ENCODE results near the gene PTGR1. TPM values are rescaled to one million over a fixed set of nuclear protein-coding genes. Genes with fewer than 3 reads are reported as not detected.

Gene PTGR1
- total and polyA plus RNA-seq, 2 donors: 8.0 to 16.5 TPM

DNA sequence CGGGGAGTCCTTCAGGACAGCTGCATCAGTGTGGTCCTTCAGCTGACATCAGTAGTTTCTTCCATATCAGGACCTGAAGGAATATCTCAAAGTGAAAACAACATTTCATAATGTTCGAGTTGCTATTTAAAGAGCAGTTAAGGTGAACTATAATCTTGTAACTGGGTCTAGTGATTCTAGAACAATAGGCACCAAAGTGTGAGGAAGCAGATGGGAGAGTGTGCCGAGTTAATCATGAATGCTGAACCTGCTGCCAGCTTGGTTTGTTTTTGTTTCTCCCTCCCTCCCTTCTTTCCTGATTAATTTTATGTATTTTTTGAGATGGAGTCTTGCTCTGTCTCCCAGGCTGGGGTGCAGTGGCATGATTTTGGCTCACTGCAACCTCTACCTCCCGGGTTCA is 3.6 kb upstream of the PTGR1 start:
- peaks cover 0 to 9% of the 10 kb centered on the region in 2 donors for H3K4me1 ChIP-seq (ENCODE audit: control insufficient read depth in 2 of 2, insufficient read depth in 2 of 2, low read length in 2 of 2)
- DNase-seq (ENCODE audit: low read depth in 6 of 9, low spot score in 9 of 9): no peak
- H3K27me3 ChIP-seq (ENCODE audit: control insufficient read depth in 2 of 2, insufficient read depth in 1 of 2, low read length in 1 of 2): peaks cover 23 to 43% of the 10 kb centered on the region in 2 donors
- no peak overlapping the region for H3K27ac ChIP-seq (ENCODE audit: low read depth in 1 of 2, low read length in 1 of 2)
- peaks cover 0 to 3% of the 10 kb centered on the region in 2 donors for H3K9me3 ChIP-seq (ENCODE audit: control insufficient read depth in 2 of 2, insufficient read depth in 1 of 2, low read length in 1 of 2)
- no peak overlapping the region for H3K4me3 ChIP-seq (ENCODE audit: low read length in 2 of 2)
- no peaks in the 10 kb centered on the region for H3K36me3 ChIP-seq (ENCODE audit: control insufficient read depth in 2 of 2, insufficient read depth in 2 of 2, low read length in 1 of 2)
- WGBS: 91% methylated on average over 4 of the region's 4 CpGs

DNA sequence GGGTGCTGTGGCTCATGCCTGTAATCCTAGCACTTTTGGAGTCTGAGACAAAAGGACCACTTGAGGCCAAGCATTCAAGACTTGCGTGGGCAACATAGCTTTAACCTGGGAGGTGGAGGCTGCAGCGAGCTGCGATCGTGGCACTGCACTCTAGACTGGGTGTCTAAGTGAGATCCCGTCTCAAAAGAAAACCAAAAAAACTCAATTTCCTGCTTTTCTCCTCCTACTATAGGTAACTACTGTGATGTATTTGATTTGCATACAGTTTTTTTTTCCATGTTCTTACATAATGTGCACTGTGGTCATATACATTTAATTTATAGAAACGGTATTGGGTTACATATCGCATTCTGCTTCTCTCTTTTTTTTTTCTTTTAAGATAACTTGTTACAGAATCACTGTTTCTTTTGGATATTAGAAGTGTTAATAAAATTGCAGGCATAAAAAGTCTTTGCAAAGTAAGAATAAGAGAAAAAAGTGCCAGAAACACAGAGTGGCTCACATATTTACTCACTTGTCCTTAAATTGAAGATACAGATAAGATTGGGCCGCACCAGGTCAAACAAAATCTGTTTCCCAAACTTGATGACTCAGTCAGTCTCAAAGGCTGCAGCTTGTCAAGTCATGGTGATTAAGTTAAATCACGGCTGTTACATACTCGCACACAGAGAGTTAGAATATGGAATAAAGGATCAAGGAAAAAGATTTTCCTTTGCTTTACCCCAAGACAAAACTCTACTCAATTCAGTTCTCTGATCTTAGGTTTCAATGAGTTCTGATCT is 2.0 kb upstream of the PTGR1 start:
- Histone ChIP-seq H3K4me1 (ENCODE audit: control insufficient read depth in 2 of 2, insufficient read depth in 2 of 2, low read length in 2 of 2) (peaks cover 0 to 12% of the 10 kb centered on the region in 2 donors), H3K27ac (ENCODE audit: low read depth in 1 of 2, low read length in 1 of 2) (no peak overlapping the region), H3K9me3 (ENCODE audit: control insufficient read depth in 2 of 2, insufficient read depth in 1 of 2, low read length in 1 of 2) (peaks cover 0 to 5% of the 10 kb centered on the region in 2 donors), H3K27me3 (ENCODE audit: control insufficient read depth in 2 of 2, insufficient read depth in 1 of 2, low read length in 1 of 2) (peaks cover 28 to 51% of the 10 kb centered on the region in 2 donors), H3K36me3 (ENCODE audit: control insufficient read depth in 2 of 2, insufficient read depth in 2 of 2, low read length in 1 of 2) (no peaks in the 10 kb centered on the region), H3K4me3 (ENCODE audit: low read length in 2 of 2) (no peak overlapping the region)
- DNase-seq (ENCODE audit: low read depth in 6 of 9, low spot score in 9 of 9): peak in 1 of 9 donors; percentile 3
- WGBS: 77% methylated on average over 10 of the region's 10 CpGs

DNA sequence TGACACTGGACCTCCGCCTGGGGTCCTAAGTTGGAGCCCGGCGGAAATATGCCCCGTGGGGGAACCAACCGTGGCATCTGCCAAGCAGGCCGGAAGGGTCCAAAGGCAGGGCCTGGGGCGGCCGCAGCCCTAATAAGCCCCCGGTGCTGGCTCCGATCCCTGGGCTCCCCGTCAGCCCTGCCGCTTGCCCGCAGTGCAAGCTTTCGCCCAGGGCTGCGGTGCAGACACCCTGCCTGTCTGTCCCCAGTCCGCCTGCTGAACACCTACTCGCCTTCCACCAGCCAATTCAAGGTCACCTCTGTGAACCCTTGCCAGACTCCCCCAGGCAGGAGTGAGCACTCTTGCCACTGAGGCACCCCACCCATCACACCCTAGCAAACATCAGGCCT is 502 bp upstream of the PTGR1 start:
- no peak for DNase-seq (ENCODE audit: low read depth in 6 of 9, low spot score in 9 of 9)
- peaks cover 0 to 5% of the 10 kb centered on the region in 2 donors for H3K9me3 ChIP-seq (ENCODE audit: control insufficient read depth in 2 of 2, insufficient read depth in 1 of 2, low read length in 1 of 2)
- peak overlapping the region; percentile 33 to 42 for H3K4me3 ChIP-seq (ENCODE audit: low read length in 2 of 2)
- peaks cover 28 to 51% of the 10 kb centered on the region in 2 donors for H3K27me3 ChIP-seq (ENCODE audit: control insufficient read depth in 2 of 2, insufficient read depth in 1 of 2, low read length in 1 of 2)
- peaks cover 0 to 12% of the 10 kb centered on the region in 2 donors for H3K4me1 ChIP-seq (ENCODE audit: control insufficient read depth in 2 of 2, insufficient read depth in 2 of 2, low read length in 2 of 2)
- H3K27ac ChIP-seq (ENCODE audit: low read depth in 1 of 2, low read length in 1 of 2): no peak overlapping the region
- H3K36me3 ChIP-seq (ENCODE audit: control insufficient read depth in 2 of 2, insufficient read depth in 2 of 2, low read length in 1 of 2): no peaks in the 10 kb centered on the region
- WGBS: 63% methylated on average over 17 of the region's 17 CpGs

DNA sequence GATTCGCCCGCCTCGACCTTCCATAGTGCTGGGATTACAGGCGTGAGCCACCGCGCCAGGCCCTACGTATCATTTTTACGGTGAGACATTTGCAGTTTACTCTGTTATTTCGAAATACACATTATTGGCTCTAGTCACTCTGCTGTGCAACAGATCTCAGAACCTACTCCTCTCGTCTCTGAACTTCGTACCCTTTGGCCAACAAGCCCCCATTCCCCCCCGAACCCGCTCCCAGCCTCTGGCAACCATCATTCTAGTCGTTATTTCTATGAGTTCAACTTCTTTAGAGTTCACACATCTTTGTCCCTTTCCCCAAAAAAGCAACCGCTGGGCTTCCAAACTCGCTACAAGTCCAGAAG is 735 bp downstream of the PTGR1 start:
- H3K4me1 ChIP-seq (ENCODE audit: control insufficient read depth in 2 of 2, insufficient read depth in 2 of 2, low read length in 2 of 2): peaks cover 0 to 12% of the 10 kb centered on the region in 2 donors
- DNase-seq (ENCODE audit: low read depth in 6 of 9, low spot score in 9 of 9): peak in 1 of 9 donors; percentile 5
- H3K27me3 ChIP-seq (ENCODE audit: control insufficient read depth in 2 of 2, insufficient read depth in 1 of 2, low read length in 1 of 2): peaks cover 28 to 45% of the 10 kb centered on the region in 2 donors
- no peak overlapping the region for H3K27ac ChIP-seq (ENCODE audit: low read depth in 1 of 2, low read length in 1 of 2)
- WGBS: 3% methylated on average over 16 of the region's 16 CpGs
- no peaks in the 10 kb centered on the region for H3K36me3 ChIP-seq (ENCODE audit: control insufficient read depth in 2 of 2, insufficient read depth in 2 of 2, low read length in 1 of 2)
- peak overlapping the region; percentile 33 to 42 for H3K4me3 ChIP-seq (ENCODE audit: low read length in 2 of 2)
- peaks cover 0 to 5% of the 10 kb centered on the region in 2 donors for H3K9me3 ChIP-seq (ENCODE audit: control insufficient read depth in 2 of 2, insufficient read depth in 1 of 2, low read length in 1 of 2)

DNA sequence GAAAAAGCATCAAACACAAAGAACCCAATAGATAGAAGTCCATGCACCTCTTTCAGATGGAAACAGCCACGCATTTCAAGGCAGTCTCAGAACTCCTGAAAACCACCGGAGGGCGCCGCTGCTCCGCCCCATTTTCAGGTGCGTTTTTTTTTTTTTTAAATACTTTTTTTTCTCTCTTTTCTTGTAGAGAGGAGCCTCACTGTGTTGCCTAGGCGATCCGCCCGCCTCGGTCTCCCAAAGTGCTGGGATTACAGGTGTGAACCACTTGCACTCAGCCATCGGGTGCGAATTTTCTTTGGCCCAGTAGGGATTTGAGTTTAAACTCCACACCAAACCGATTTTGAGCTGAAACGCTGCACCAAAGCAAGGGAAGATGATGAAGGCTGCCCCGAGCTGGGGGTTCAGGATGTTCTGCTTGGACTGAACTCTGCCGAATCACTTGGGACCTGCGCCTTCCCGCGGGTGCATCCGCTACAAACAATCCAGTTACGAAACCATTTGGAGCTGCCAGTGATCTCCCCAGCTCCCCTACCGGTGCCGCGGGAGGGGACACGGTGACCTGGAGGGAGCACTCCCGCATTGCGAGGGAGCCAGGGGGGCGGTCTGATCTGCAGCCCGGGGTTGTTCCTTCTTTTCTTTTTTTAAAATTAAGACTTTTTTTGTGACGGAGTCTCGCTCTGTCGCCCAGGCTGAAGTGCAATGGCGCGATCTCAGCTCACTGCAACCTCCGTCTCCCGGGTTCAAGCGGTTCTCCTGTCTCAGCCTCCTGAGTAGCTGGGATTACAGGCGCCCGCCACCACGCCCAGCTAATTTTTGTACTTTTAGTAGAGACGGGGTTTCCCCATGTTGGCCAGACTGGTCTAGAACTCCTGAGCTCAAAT is 1.4 kb downstream of the PTGR1 start:
- peaks cover 0 to 12% of the 10 kb centered on the region in 2 donors for H3K4me1 ChIP-seq (ENCODE audit: control insufficient read depth in 2 of 2, insufficient read depth in 2 of 2, low read length in 2 of 2)
- DNase-seq (ENCODE audit: low read depth in 6 of 9, low spot score in 9 of 9): peak; percentile 9 to 75 (median 38)
- whole genome bisulfite sequencing: 1% methylated on average over 41 of the region's 41 CpGs

DNA sequence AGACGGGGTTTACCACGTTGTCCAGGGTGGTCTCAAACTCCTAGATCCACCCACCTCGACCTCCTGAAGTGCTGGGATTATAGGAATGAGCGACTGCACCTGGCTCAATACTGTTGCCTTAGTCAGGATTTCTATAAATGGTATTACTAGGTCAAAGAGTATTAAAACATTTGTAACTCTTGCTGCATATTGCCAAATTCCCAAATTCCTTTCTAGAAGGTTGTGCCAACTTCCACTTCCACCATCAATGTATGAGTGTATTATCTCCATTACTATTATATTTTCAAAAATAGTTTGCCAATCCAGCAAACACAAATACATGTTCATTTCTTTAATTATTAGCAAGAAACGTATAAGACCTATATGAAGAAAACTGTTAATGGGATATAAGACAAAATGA is 10.6 kb downstream of the PTGR1 start:
- Histone ChIP-seq H3K27me3 (ENCODE audit: control insufficient read depth in 2 of 2, insufficient read depth in 1 of 2, low read length in 1 of 2) (no peaks in the 10 kb centered on the region), H3K36me3 (ENCODE audit: control insufficient read depth in 2 of 2, insufficient read depth in 2 of 2, low read length in 1 of 2) (no peaks in the 10 kb centered on the region), H3K9me3 (ENCODE audit: control insufficient read depth in 2 of 2, insufficient read depth in 1 of 2, low read length in 1 of 2) (no peaks in the 10 kb centered on the region), H3K4me1 (ENCODE audit: control insufficient read depth in 2 of 2, insufficient read depth in 2 of 2, low read length in 2 of 2) (no peaks in the 10 kb centered on the region), H3K27ac (ENCODE audit: low read depth in 1 of 2, low read length in 1 of 2) (no peak overlapping the region), H3K4me3 (ENCODE audit: low read length in 2 of 2) (no peak overlapping the region)
- DNase-seq (ENCODE audit: low read depth in 6 of 9, low spot score in 9 of 9): no peak
- 94% methylated on average over 5 of the region's 5 CpGs for whole genome bisulfite sequencing

More for the DNA sequence above, 1.4 kb downstream of the PTGR1 start:
- Histone ChIP-seq H3K4me3 (ENCODE audit: low read length in 2 of 2) (peak overlapping the region; percentile 20 to 33), H3K27ac (ENCODE audit: low read depth in 1 of 2, low read length in 1 of 2) (no peak overlapping the region), H3K36me3 (ENCODE audit: control insufficient read depth in 2 of 2, insufficient read depth in 2 of 2, low read length in 1 of 2) (no peaks in the 10 kb centered on the region), H3K9me3 (ENCODE audit: control insufficient read depth in 2 of 2, insufficient read depth in 1 of 2, low read length in 1 of 2) (peaks cover 0 to 5% of the 10 kb centered on the region in 2 donors), H3K27me3 (ENCODE audit: control insufficient read depth in 2 of 2, insufficient read depth in 1 of 2, low read length in 1 of 2) (peaks cover 28 to 44% of the 10 kb centered on the region in 2 donors)

DNA sequence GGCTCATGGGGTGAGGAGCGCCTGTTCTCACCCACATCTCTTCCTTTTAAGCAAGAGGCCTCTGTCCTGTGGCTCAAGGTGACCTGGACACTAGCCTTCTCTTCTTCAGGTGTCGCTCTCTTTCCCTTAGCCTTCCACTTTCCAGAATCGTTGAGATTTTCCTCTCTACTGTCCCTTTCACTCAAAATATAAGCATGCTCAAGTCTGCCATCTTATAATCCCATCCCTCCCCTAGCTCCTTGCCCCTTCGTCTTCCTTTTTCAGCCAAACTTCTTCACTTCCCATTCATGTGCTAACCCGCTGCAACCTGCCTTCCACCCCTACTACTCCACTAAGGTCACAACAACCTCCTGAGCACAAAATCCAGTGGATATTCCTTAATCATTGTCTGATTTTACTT is 13.1 kb downstream of the PTGR1 start:
- DNase-seq (ENCODE audit: low read depth in 6 of 9, low spot score in 9 of 9): no peak
- 97% methylated on average over 5 of the region's 5 CpGs for WGBS
- Histone ChIP-seq H3K36me3 (ENCODE audit: control insufficient read depth in 2 of 2, insufficient read depth in 2 of 2, low read length in 1 of 2) (no peaks in the 10 kb centered on the region), H3K9me3 (ENCODE audit: control insufficient read depth in 2 of 2, insufficient read depth in 1 of 2, low read length in 1 of 2) (no peaks in the 10 kb centered on the region), H3K4me3 (ENCODE audit: low read length in 2 of 2) (no peak overlapping the region), H3K27ac (ENCODE audit: low read depth in 1 of 2, low read length in 1 of 2) (no peak overlapping the region), H3K4me1 (ENCODE audit: control insufficient read depth in 2 of 2, insufficient read depth in 2 of 2, low read length in 2 of 2) (no peaks in the 10 kb centered on the region), H3K27me3 (ENCODE audit: control insufficient read depth in 2 of 2, insufficient read depth in 1 of 2, low read length in 1 of 2) (no peaks in the 10 kb centered on the region)

DNA sequence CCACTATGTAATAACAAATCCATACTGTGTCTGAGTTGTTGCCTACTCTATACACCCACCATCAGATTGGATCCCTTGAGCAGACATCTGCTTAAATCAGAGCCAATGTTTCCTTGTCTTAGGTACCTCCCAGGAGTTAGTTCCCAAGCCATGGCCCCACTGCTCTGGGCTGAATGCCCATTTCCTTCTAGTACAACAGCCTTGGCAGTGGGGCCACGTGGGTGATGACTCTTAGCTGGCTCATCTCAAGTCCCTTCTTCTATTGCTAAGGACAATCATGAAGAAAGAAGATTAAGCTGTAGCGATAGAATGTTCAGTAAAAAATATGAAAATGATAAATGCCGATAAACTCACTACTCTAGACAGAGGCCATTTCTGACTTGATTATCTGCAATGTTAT is 16.6 kb downstream of the PTGR1 start:
- H3K36me3 ChIP-seq (ENCODE audit: control insufficient read depth in 2 of 2, insufficient read depth in 2 of 2, low read length in 1 of 2): no peaks in the 10 kb centered on the region
- H3K27ac ChIP-seq (ENCODE audit: low read depth in 1 of 2, low read length in 1 of 2): no peak overlapping the region
- no peak overlapping the region for H3K4me3 ChIP-seq (ENCODE audit: low read length in 2 of 2)
- DNase-seq (ENCODE audit: low read depth in 6 of 9, low spot score in 9 of 9): no peak
- H3K4me1 ChIP-seq (ENCODE audit: control insufficient read depth in 2 of 2, insufficient read depth in 2 of 2, low read length in 2 of 2): no peaks in the 10 kb centered on the region
- no peaks in the 10 kb centered on the region for H3K9me3 ChIP-seq (ENCODE audit: control insufficient read depth in 2 of 2, insufficient read depth in 1 of 2, low read length in 1 of 2)
- 92% methylated on average over 3 of the region's 3 CpGs for WGBS
- H3K27me3 ChIP-seq (ENCODE audit: control insufficient read depth in 2 of 2, insufficient read depth in 1 of 2, low read length in 1 of 2): no peaks in the 10 kb centered on the region
